KOPT-K1 (cell line): ENCODE data around the gene KIAA1671.

Experiments
- H3K27ac ChIP-seq: fragments of 200-600 bp; sonication (generic); 2 replicates; pipeline ENCODE4 v1.5.1; 2016; ENCODE audit warnings: antibody characterized with exemption, mild to moderate bottlenecking, low read depth, low read length; ENCODE audit not compliant: poor library complexity, severe bottlenecking
- H3K36me3 ChIP-seq: fragments of 200-600 bp; sonication (generic); 2 replicates; pipeline ENCODE4 v1.5.1; 2017; ENCODE audit warnings: antibody characterized with exemption, mild to moderate bottlenecking, low read length, moderate library complexity; ENCODE audit not compliant: insufficient read depth
- H3K9me3 ChIP-seq: fragments of 200-600 bp; sonication (generic); 2 replicates; pipeline ENCODE4 v1.5.1; 2017; ENCODE audit warnings: antibody characterized with exemption, low read length, mild to moderate bottlenecking; ENCODE audit not compliant: insufficient read depth, poor library complexity, severe bottlenecking

Gene KIAA1671

DNA sequence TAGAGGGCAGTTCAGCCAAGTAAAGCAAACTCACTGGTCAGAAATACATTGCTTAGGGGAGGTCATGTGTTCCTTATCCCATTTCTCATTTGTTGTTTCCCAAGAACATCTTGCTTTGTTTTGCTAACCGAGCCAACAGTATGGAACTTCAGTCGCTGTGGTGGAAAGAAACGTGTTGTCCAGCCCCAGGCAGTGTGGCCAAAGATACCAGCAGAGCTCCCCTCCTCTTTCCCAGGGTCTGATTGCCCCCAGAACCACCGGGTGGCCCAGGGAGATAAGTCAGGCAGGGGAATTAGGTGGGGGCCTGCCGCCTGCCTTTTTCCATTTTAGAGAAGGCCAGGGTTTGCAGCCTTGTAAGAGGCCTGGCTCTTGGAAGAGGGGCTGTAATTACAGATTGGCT, 148.4 kb downstream of the KIAA1671 start:
- Histone ChIP-seq H3K9me3 (no peaks in the 10 kb centered on the region), H3K36me3 (no peaks in the 10 kb centered on the region), H3K27ac (no peak overlapping the region)

DNA sequence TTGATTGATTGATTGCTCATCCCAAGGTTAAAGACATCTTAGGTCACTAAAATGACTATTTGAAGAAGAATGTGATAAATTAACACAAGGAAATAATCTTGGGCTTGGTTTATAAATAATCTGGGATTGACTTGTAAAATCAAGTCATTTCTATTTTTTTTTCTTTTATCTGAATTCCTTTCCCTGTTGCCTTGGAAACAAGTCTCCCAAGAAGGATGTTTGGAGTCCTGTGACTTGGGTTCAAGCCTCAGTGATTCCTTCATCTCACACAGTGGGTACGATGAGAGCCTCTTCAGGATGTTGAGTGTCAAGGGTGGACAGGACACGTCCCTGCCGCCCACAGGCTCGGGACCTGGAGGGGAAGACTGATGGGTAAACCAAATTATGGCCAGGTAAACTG, 149.0 kb downstream of the KIAA1671 start:
- Histone ChIP-seq H3K36me3 (no peaks in the 10 kb centered on the region), H3K27ac (no peak overlapping the region), H3K9me3 (no peaks in the 10 kb centered on the region)

DNA sequence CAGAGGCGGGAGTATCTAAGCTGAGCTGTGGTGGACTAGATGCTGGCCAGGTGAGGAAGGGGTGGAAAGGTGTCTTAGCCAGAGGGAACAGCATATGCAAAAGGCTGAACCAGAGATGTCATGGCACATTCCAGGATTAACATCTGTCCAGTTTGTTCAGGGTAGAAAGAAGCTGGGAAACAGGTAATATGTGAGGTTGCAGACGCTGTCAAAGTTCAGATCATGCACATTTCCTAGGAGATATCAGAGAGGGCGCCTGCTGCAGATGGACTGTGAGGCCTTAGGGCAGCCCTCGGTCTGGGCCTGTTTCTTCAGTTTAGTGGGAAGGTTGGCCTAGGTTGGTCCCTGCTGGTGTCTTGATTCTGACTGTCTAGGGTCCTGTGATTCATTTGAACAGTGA, 149.5 kb downstream of the KIAA1671 start:
- Histone ChIP-seq H3K27ac (no peak overlapping the region), H3K9me3 (no peaks in the 10 kb centered on the region), H3K36me3 (no peaks in the 10 kb centered on the region)

DNA sequence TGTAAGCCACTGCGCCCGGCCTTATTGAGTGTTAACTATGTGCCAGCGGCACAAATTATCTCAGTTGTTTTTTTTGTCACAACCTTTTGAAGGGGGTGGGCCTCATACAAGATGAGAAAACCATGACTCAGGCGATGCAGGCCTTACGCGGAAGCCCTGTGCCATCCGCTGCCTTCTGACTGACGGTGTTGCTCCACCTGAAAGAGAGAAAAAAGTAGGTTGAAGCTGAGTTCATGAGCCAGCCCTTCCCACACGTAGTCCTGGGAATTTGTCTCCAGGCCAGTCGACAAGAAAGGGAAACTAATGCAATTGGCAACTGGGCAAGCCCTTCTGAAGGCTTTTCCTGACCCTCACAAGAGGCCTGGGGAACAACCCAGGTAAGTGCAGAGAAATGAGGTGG, 150.2 kb downstream of the KIAA1671 start:
- Histone ChIP-seq H3K36me3 (no peaks in the 10 kb centered on the region), H3K9me3 (no peaks in the 10 kb centered on the region), H3K27ac (no peak overlapping the region)

GRCh38 chr22:25104367-25104766, 151.9 kb downstream of the KIAA1671 start:
- H3K9me3 ChIP-seq = peaks cover 10% of the 10 kb centered on the region
- no peaks in the 10 kb centered on the region for H3K36me3 ChIP-seq
- no peak overlapping the region for H3K27ac ChIP-seq

DNA sequence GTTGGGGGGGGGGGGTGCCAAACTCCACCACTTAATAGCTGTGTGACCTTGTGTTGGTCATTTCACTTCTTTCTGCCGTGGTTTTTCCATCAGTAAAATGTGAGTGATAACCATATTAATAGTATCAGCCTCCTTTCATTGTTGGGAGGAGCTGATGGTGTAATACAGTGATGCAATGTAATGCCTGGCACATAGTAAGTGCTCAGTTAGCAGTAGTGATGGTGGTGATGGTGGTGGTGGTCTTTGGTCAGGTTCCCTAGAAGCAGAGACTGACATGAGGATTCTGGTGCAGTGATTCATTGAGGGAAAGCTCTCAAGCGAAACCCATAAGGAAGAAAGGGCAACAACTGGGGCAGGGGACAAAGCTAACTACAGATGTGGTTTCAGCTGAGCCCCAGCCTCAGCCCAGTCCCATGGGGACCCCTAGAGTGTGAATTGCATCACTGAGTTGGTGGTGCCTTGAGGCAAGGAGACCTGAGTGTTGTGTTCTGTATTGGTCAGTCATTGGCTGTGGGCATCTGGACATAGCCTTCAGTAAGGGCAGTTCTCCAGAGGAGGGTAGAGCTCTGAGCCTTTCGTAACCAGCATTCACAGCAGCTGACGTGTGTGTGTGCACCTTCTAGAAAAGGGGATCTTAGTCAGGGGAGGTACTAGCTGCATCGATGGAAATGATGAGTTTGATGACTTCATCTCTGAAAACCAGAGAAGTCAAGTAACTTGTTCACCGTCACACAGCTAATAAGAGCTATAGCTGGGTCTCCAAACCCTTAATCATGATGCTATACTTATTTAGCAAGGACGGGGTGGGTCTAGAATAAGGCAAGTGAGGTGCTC, 153.5 kb downstream of the KIAA1671 start:
- Histone ChIP-seq H3K36me3 (no peaks in the 10 kb centered on the region), H3K27ac (no peak overlapping the region), H3K9me3 (peaks cover 10% of the 10 kb centered on the region)

GRCh38 chr22:25109878-25110595, 157.5 kb downstream of the KIAA1671 start:
- Histone ChIP-seq H3K36me3 (no peaks in the 10 kb centered on the region), H3K9me3 (peaks cover 10% of the 10 kb centered on the region), H3K27ac (no peak overlapping the region)

- Histone ChIP-seq H3K27ac (no peak overlapping the region), H3K36me3 (no peaks in the 10 kb centered on the region), H3K9me3 (peaks cover 10% of the 10 kb centered on the region)
Observed at GRCh38 chr22:25110596-25110845, 158.0 kb downstream of the KIAA1671 start.

GRCh38 chr22:25110846-25111578, 158.5 kb downstream of the KIAA1671 start:
- no peak overlapping the region for H3K27ac ChIP-seq

DNA sequence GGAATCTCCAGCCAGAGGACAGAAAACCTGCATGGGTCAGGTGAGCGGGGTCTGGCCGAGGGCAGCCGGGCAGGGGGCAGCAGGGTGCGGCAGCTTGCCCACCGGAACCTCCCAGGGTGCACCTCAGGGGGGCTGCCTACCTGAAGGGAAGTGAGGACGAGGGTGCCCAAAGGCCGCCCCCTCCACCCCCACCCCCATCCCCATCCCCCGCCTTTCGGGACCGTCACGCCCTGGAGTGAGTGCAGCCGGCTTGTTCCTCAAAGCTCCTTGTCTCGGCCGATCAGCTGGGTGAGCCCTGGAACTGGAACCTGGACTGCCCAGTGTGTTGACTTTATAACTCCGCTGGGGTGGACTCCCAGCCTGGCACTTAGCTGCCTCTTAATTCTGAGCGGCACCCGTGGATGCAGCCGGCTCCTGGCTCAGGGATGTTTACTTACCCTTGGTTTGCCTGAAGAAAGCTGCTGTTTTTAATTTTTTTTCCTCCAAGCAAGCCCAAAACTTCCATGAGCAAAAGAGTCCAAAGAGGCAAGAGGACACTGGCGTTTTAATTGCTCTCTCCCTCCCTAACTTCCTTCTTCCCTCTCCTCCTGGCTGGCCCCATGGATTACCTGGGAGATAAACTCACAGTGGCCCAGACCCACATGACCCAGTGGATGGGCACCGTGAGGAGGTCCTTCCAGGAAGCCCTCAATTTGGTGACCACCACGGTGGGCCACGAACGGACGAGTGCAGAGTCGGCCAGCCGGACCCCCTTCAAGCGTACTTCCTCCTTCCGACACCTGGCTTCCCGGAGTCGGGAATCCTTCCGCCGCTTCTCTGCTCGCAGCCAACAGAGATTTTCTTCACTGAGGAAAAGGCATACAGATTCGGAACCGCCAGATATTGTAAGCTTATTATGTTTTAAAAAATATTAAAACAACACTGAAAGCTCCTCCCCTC, 159.3 kb downstream of the KIAA1671 start:
- H3K9me3 ChIP-seq = peaks cover 10% of the 10 kb centered on the region
- no peaks in the 10 kb centered on the region for H3K36me3 ChIP-seq
- H3K27ac ChIP-seq = no peak overlapping the region

More at GRCh38 chr22:25110846-25111578, 158.5 kb downstream of the KIAA1671 start:
- Histone ChIP-seq H3K36me3 (no peaks in the 10 kb centered on the region), H3K9me3 (peaks cover 10% of the 10 kb centered on the region)

GRCh38 chr22:25112538-25113253, 160.2 kb downstream of the KIAA1671 start:
- Histone ChIP-seq H3K36me3 (no peaks in the 10 kb centered on the region), H3K27ac (no peak overlapping the region)

GRCh38 chr22:25113316-25113721, 160.8 kb downstream of the KIAA1671 start:
- Histone ChIP-seq H3K27ac (no peak overlapping the region), H3K9me3 (peaks cover 6% of the 10 kb centered on the region), H3K36me3 (no peaks in the 10 kb centered on the region)

More at GRCh38 chr22:25112538-25113253, 160.2 kb downstream of the KIAA1671 start:
- H3K9me3 ChIP-seq = peaks cover 10% of the 10 kb centered on the region

DNA sequence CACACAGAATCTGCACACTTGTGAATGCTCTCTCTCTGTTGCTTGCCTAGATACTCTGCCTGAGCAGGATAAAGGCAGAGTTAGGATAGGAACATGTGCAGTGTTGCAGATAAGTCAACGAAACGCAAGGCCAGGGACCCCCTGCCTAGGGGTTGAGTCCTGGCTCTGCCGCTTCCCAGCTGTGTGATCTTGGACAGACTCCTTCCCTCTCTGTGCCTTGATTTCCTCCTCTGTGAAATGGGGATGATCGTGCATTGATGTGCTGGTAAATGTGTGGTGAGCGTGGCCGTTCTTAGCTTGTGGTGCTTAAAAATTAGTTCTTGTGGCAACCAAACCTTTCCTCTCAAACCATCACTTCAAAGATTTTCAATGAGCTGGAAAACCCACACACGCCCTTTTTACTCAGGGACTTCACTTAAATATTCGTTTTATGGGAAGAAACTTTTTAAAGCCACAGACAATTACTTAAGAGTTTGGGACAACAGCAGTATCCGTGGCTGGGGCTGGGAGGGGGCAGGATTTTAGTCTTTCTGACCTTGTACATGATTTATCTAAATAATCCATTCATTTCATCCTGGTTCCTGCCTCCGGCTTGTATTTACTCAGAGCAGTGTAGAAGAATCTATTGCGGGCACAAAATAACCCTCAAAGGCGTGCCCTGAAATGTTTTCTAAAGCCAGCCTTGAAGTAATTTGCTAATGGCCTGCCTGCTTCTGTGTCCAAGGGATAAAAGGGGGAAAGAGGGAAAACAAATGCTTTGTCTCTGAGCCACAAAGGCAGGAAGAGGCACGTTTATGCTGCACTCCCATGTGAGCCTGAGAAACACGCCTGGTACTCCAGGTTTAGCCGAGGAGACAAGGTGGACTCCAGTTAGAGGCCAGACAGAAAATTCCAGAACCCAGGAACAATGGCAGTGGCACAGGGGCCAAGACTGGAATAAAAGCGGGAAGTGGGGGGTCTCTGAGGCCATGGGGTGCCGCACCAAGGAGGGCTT, 162.2 kb downstream of the KIAA1671 start:
- Histone ChIP-seq H3K27ac (no peak overlapping the region), H3K9me3 (no peaks in the 10 kb centered on the region), H3K36me3 (no peaks in the 10 kb centered on the region)
